GM23338 (cell line): ENCODE results near the gene NDRG3. TPM values are rescaled to one million over a fixed set of nuclear protein-coding genes. Genes with fewer than 3 reads are reported as not detected.

ENCODE experiments used
- ETS1 ChIP-seq: IDR thresholded peaks from 2 replicates; pipeline ENCODE4 v1.6.1; 2016; ENCODE audit warnings: antibody characterized with exemption
- EZH2 ChIP-seq: fragments of 200-600 bp; sonication (generic); IDR thresholded peaks from one replicate; pipeline ENCODE4 v1.8.0; 2017; ENCODE audit warnings: antibody characterized with exemption, mild to moderate bottlenecking, low read depth; ENCODE audit not compliant: unreplicated experiment
- EZH2phosphoT487 ChIP-seq: fragments of 200-600 bp; sonication (generic); IDR thresholded peaks from one replicate; pipeline ENCODE4 v1.8.1; 2018; ENCODE audit warnings: antibody characterized with exemption; ENCODE audit not compliant: unreplicated experiment
- JUNB ChIP-seq: IDR thresholded peaks from one replicate; pipeline ENCODE4 v1.6.1; 2016; ENCODE audit warnings: antibody characterized with exemption; ENCODE audit not compliant: unreplicated experiment
- STAT1 ChIP-seq: IDR thresholded peaks from one replicate; pipeline ENCODE4 v1.6.1; 2016; ENCODE audit warnings: antibody characterized with exemption; ENCODE audit not compliant: unreplicated experiment
- polyA plus RNA-seq: library from polyadenylated mRNA; unstranded; fragments of >200 nt; fragmentation: Nextera tagmentation; extraction: Ambion mirVana; gene quantifications from 2 replicates; pipeline ENCODE4 v1.2.1, GENCODE V29; 2016
- total RNA-seq: library from RNA; depleted of rRNA; stranded (reverse); fragments of >200 nt; shearing (Covaris generic); gene quantifications from 2 replicates; pipeline ENCODE4 v1.2.3, GENCODE V29; 2014
- TF ChIP-seq, protein P1 (sequence below): fragments of 250-450 bp; sonication (Bioruptor Pico); IDR thresholded peaks from 2 replicates; pipeline ENCODE4 v1.5.0; 2020; ENCODE audit warnings: mild to moderate bottlenecking, moderate library complexity

NDRG3 gene
- total and polyA plus RNA-seq, 2 experiments from 2014 or later, result 18.6 to 24.0 TPM

- TF ChIP-seq, protein P1, sequence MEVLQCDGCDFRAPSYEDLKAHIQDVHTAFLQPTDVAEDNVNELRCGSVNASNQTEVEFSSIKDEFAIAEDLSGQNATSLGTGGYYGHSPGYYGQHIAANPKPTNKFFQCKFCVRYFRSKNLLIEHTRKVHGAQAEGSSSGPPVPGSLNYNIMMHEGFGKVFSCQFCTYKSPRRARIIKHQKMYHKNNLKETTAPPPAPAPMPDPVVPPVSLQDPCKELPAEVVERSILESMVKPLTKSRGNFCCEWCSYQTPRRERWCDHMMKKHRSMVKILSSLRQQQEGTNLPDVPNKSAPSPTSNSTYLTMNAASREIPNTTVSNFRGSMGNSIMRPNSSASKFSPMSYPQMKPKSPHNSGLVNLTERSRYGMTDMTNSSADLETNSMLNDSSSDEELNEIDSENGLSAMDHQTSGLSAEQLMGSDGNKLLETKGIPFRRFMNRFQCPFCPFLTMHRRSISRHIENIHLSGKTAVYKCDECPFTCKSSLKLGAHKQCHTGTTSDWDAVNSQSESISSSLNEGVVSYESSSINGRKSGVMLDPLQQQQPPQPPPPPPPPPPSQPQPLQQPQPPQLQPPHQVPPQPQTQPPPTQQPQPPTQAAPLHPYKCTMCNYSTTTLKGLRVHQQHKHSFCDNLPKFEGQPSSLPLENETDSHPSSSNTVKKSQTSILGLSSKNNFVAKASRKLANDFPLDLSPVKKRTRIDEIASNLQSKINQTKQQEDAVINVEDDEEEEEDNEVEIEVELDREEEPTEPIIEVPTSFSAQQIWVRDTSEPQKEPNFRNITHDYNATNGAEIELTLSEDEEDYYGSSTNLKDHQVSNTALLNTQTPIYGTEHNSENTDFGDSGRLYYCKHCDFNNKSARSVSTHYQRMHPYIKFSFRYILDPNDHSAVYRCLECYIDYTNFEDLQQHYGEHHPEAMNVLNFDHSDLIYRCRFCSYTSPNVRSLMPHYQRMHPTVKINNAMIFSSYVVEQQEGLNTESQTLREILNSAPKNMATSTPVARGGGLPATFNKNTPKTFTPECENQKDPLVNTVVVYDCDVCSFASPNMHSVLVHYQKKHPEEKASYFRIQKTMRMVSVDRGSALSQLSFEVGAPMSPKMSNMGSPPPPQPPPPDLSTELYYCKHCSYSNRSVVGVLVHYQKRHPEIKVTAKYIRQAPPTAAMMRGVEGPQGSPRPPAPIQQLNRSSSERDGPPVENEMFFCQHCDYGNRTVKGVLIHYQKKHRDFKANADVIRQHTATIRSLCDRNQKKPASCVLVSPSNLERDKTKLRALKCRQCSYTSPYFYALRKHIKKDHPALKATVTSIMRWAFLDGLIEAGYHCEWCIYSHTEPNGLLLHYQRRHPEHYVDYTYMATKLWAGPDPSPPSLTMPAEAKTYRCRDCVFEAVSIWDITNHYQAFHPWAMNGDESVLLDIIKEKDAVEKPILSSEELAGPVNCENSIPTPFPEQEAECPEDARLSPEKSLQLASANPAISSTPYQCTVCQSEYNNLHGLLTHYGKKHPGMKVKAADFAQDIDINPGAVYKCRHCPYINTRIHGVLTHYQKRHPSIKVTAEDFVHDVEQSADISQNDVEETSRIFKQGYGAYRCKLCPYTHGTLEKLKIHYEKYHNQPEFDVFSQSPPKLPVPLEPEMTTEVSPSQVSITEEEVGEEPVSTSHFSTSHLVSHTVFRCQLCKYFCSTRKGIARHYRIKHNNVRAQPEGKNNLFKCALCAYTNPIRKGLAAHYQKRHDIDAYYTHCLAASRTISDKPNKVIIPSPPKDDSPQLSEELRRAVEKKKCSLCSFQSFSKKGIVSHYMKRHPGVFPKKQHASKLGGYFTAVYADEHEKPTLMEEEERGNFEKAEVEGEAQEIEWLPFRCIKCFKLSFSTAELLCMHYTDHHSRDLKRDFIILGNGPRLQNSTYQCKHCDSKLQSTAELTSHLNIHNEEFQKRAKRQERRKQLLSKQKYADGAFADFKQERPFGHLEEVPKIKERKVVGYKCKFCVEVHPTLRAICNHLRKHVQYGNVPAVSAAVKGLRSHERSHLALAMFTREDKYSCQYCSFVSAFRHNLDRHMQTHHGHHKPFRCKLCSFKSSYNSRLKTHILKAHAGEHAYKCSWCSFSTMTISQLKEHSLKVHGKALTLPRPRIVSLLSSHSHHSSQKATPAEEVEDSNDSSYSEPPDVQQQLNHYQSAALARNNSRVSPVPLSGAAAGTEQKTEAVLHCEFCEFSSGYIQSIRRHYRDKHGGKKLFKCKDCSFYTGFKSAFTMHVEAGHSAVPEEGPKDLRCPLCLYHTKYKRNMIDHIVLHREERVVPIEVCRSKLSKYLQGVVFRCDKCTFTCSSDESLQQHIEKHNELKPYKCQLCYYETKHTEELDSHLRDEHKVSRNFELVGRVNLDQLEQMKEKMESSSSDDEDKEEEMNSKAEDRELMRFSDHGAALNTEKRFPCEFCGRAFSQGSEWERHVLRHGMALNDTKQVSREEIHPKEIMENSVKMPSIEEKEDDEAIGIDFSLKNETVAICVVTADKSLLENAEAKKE (CRISPR knock-in tag), result no peak
- TF ChIP-seq STAT1 (no peak), ETS1 (no peak), EZH2phosphoT487 (no peak), EZH2 (no peak), JUNB (no peak)
These were observed 139.5 kb downstream of the NDRG3 start (continued) for GRCh38 chr20:36606158-36607066.
